ENCODE results near the gene CDH4. TPM values are rescaled to one million over a fixed set of nuclear protein-coding genes. Genes with fewer than 3 reads are reported as not detected.

Gene CDH4
- total and polyA plus RNA-seq, 9 of the 15 experiments (the other 6 are each of a cell fraction or from before 2014, with no cell fraction given) = 0.04 TPM; not detected in 8

GRCh38 chr20:61223121-61223520, 28.9 kb upstream of the CDH4 start (continued):
- no peak for TF ChIP-seq ZBTB9 (CRISPR knock-in tag; IDR thresholded peaks at IDR 0.05)

GRCh38 chr20:61230166-61230565, 21.9 kb upstream of the CDH4 start:
- WGBS (ENCODE audit: insufficient coverage, low coverage, missing lambda C conversion rate) = 4% methylated on average over 9 of the region's 9 CpGs
- Histone ChIP-seq H2AFZ (ENCODE audit: low read depth, low read length) (no peak overlapping the region), H3K79me2 (ENCODE audit: control insufficient read depth, insufficient read depth, low read length) (no peaks in the 10 kb centered on the region), H3K9me3 (replicated peaks; ENCODE audit: control insufficient read depth, insufficient read depth, low read depth, low read length) (no peaks in the 10 kb centered on the region), H3K9me1 (ENCODE audit: control insufficient read depth, insufficient read depth, low read length) (no peaks in the 10 kb centered on the region), H4K20me1 (replicated peaks; ENCODE audit: control insufficient read depth, insufficient read depth, low read length) (no peaks in the 10 kb centered on the region), H3K36me3 (ENCODE audit: control insufficient read depth, insufficient read depth, low read length) (no peaks in the 10 kb centered on the region), H3K9ac (ENCODE audit: insufficient read depth in 1 of 2, low read depth in 2 of 2, low read length in 2 of 2) (no peak overlapping the region), H3K4me2 (ENCODE audit: insufficient read depth, low read length) (no peak overlapping the region), H3K4me3 (no peak overlapping the region), H3K27ac (ENCODE audit: extremely low read depth, low read depth, low read length) (no peak overlapping the region), H3K4me1 (replicated peaks in 1 of 2; ENCODE audit: control insufficient read depth in 2 of 2, insufficient read depth in 2 of 2, low read length in 2 of 2) (no peaks in the 10 kb centered on the region; a peak in 1 of 5 replicates), H3K27me3 (ENCODE audit: control insufficient read depth in 2 of 2, insufficient read depth in 2 of 2, low read length in 2 of 2) (peaks cover 0 to 9% of the 10 kb centered on the region in 2 experiments; a peak in 1 of 5 replicates)
- no TSS peak for BruUV-seq (replicated peaks)
- in situ Hi-C loops (cut with MboI) (no loop called here), intact Hi-C loops (cut with micrococcal nuclease) (no loop called here)
- no peak for TF ChIP-seq SP1 (CRISPR knock-in tag; IDR thresholded peaks at IDR 0.05)
- no peak for TF ChIP-seq POU5F1 (IDR thresholded peaks at IDR 0.05; ENCODE audit: borderline replicate concordance, low read depth, low read length, partially characterized antibody)
- TF ChIP-seq ZNF830 (CRISPR knock-in tag; IDR thresholded peaks at IDR 0.05) = no peak
- TF ChIP-seq USF2 (CRISPR knock-in tag; IDR thresholded peaks at IDR 0.05) = peak; percentile 61
- FAIRE-seq (no peak), DNase-seq (ENCODE audit: extremely low read depth in 1 of 4, low spot score in 3 of 4) (peak in 3 of 4 experiments; percentile 26 to 33 (median 33)), ATAC-seq (no peak)
- POLR2A ChIA-PET = no interaction called here
- CTCF ChIA-PET (ENCODE audit: low intra/inter-chr PET ratio) = no interaction called here
